Stimulated activated naive CD8-positive, alpha-beta T cell treated with anti-CD3 and anti-CD28 coated beads, Interleukin-15, Interleukin-2, amounts not matched to agents 100 ng/mL and 50 ng/mL, for 24 hours (primary cell): ENCODE results near the gene NTRK2.

Experiments
- H3K27ac Mint-ChIP-seq: one replicate; pipeline ENCODE4 v1.8.0; 2021; ENCODE audit warnings: mild to moderate bottlenecking, mixed read lengths
- H3K27me3 Mint-ChIP-seq: one replicate; pipeline ENCODE4 v1.8.0; 2021; ENCODE audit warnings: mixed read lengths
- H3K36me3 Mint-ChIP-seq: one replicate; pipeline ENCODE4 v1.8.0; 2021; ENCODE audit warnings: low read depth, mixed read lengths
- H3K4me1 Mint-ChIP-seq: one replicate; pipeline ENCODE4 v1.8.0; 2021; ENCODE audit warnings: low read depth, mixed read lengths
- H3K4me3 Mint-ChIP-seq: one replicate; pipeline ENCODE4 v1.8.0; 2021; ENCODE audit warnings: mild to moderate bottlenecking, mixed read lengths
- H3K9me3 Mint-ChIP-seq: one replicate; pipeline ENCODE4 v1.8.0; 2021; ENCODE audit warnings: mixed read lengths

Gene NTRK2

GRCh38 chr9:84738353-84738752 lies 68.8 kb downstream of the NTRK2 start:
- Mint-ChIP-seq H3K27me3 (no peaks in the 10 kb centered on the region), H3K4me3 (no peak overlapping the region), H3K27ac (no peak overlapping the region), H3K4me1 (no peaks in the 10 kb centered on the region), H3K36me3 (no peaks in the 10 kb centered on the region), H3K9me3 (no peaks in the 10 kb centered on the region)

- Mint-ChIP-seq H3K27ac (no peak overlapping the region), H3K9me3 (no peaks in the 10 kb centered on the region), H3K36me3 (no peaks in the 10 kb centered on the region), H3K4me3 (no peak overlapping the region), H3K27me3 (no peaks in the 10 kb centered on the region), H3K4me1 (no peaks in the 10 kb centered on the region)
These were observed 72.7 kb downstream of the NTRK2 start for GRCh38 chr9:84742261-84742660.

- no peaks in the 10 kb centered on the region for H3K36me3 Mint-ChIP-seq
- no peaks in the 10 kb centered on the region for H3K9me3 Mint-ChIP-seq
- H3K27me3 Mint-ChIP-seq, result no peaks in the 10 kb centered on the region
- no peak overlapping the region for H3K27ac Mint-ChIP-seq
- H3K4me1 Mint-ChIP-seq, result no peaks in the 10 kb centered on the region
- H3K4me3 Mint-ChIP-seq, result no peak overlapping the region
These were observed 74.7 kb downstream of the NTRK2 start for GRCh38 chr9:84744195-84744594.

GRCh38 chr9:84744726-84745125 lies 75.2 kb downstream of the NTRK2 start:
- no peaks in the 10 kb centered on the region for H3K4me1 Mint-ChIP-seq
- H3K4me3 Mint-ChIP-seq, result no peak overlapping the region
- no peaks in the 10 kb centered on the region for H3K36me3 Mint-ChIP-seq
- H3K27ac Mint-ChIP-seq, result no peak overlapping the region
- H3K27me3 Mint-ChIP-seq, result no peaks in the 10 kb centered on the region
- H3K9me3 Mint-ChIP-seq, result no peaks in the 10 kb centered on the region

- Mint-ChIP-seq H3K36me3 (no peaks in the 10 kb centered on the region), H3K9me3 (no peaks in the 10 kb centered on the region), H3K4me1 (no peaks in the 10 kb centered on the region), H3K4me3 (no peak overlapping the region), H3K27ac (no peak overlapping the region), H3K27me3 (no peaks in the 10 kb centered on the region)
These were observed 78.6 kb downstream of the NTRK2 start for GRCh38 chr9:84748112-84748511.

- H3K4me1 Mint-ChIP-seq, result peaks cover 3% of the 10 kb centered on the region
- no peaks in the 10 kb centered on the region for H3K27me3 Mint-ChIP-seq
- no peak overlapping the region for H3K4me3 Mint-ChIP-seq
- H3K9me3 Mint-ChIP-seq, result no peaks in the 10 kb centered on the region
- H3K36me3 Mint-ChIP-seq, result no peaks in the 10 kb centered on the region
- no peak overlapping the region for H3K27ac Mint-ChIP-seq
These were observed 80.8 kb downstream of the NTRK2 start for GRCh38 chr9:84750152-84750865.

- Mint-ChIP-seq H3K36me3 (no peaks in the 10 kb centered on the region), H3K9me3 (no peaks in the 10 kb centered on the region), H3K27ac (no peak overlapping the region), H3K4me3 (no peak overlapping the region), H3K4me1 (peaks cover 3% of the 10 kb centered on the region), H3K27me3 (no peaks in the 10 kb centered on the region)
These were observed 82.4 kb downstream of the NTRK2 start for GRCh38 chr9:84751921-84752320.

GRCh38 chr9:84754461-84754860 lies 84.9 kb downstream of the NTRK2 start:
- H3K4me3 Mint-ChIP-seq, result no peak overlapping the region
- no peak overlapping the region for H3K27ac Mint-ChIP-seq
- H3K4me1 Mint-ChIP-seq, result peaks cover 11% of the 10 kb centered on the region
- H3K36me3 Mint-ChIP-seq, result no peaks in the 10 kb centered on the region
- H3K27me3 Mint-ChIP-seq, result no peaks in the 10 kb centered on the region
- H3K9me3 Mint-ChIP-seq, result no peaks in the 10 kb centered on the region

- Mint-ChIP-seq H3K27ac (no peak overlapping the region), H3K9me3 (no peaks in the 10 kb centered on the region), H3K4me3 (no peak overlapping the region), H3K4me1 (peaks cover 15% of the 10 kb centered on the region), H3K36me3 (no peaks in the 10 kb centered on the region), H3K27me3 (no peaks in the 10 kb centered on the region)
These were observed 85.4 kb downstream of the NTRK2 start for GRCh38 chr9:84754881-84755280.

GRCh38 chr9:84755380-84755779 lies 85.9 kb downstream of the NTRK2 start:
- no peak overlapping the region for H3K27ac Mint-ChIP-seq
- no peaks in the 10 kb centered on the region for H3K27me3 Mint-ChIP-seq
- H3K9me3 Mint-ChIP-seq, result no peaks in the 10 kb centered on the region
- no peak overlapping the region for H3K4me3 Mint-ChIP-seq
- H3K36me3 Mint-ChIP-seq, result no peaks in the 10 kb centered on the region
- H3K4me1 Mint-ChIP-seq, result peaks cover 15% of the 10 kb centered on the region

- no peaks in the 10 kb centered on the region for H3K36me3 Mint-ChIP-seq
- H3K4me3 Mint-ChIP-seq, result no peak overlapping the region
- H3K27me3 Mint-ChIP-seq, result peaks cover 3% of the 10 kb centered on the region
- H3K9me3 Mint-ChIP-seq, result no peaks in the 10 kb centered on the region
- H3K27ac Mint-ChIP-seq, result no peak overlapping the region
- peaks cover 18% of the 10 kb centered on the region for H3K4me1 Mint-ChIP-seq
These were observed 86.6 kb downstream of the NTRK2 start for GRCh38 chr9:84756171-84756570.

- peaks cover 3% of the 10 kb centered on the region for H3K27me3 Mint-ChIP-seq
- H3K9me3 Mint-ChIP-seq, result no peaks in the 10 kb centered on the region
- H3K4me3 Mint-ChIP-seq, result no peak overlapping the region
- no peak overlapping the region for H3K27ac Mint-ChIP-seq
- no peaks in the 10 kb centered on the region for H3K36me3 Mint-ChIP-seq
- peaks cover 18% of the 10 kb centered on the region for H3K4me1 Mint-ChIP-seq
These were observed 87.2 kb downstream of the NTRK2 start for GRCh38 chr9:84756731-84757130.

GRCh38 chr9:84758817-84759216 lies 89.3 kb downstream of the NTRK2 start:
- Mint-ChIP-seq H3K36me3 (no peaks in the 10 kb centered on the region), H3K9me3 (no peaks in the 10 kb centered on the region), H3K27ac (peak overlapping the region; percentile 33), H3K4me3 (no peak overlapping the region), H3K27me3 (peaks cover 12% of the 10 kb centered on the region), H3K4me1 (peaks cover 18% of the 10 kb centered on the region)

- Mint-ChIP-seq H3K9me3 (no peaks in the 10 kb centered on the region), H3K27me3 (peaks cover 12% of the 10 kb centered on the region), H3K4me3 (no peak overlapping the region), H3K27ac (peak overlapping the region; percentile 61), H3K4me1 (peaks cover 18% of the 10 kb centered on the region), H3K36me3 (no peaks in the 10 kb centered on the region)
These were observed 89.8 kb downstream of the NTRK2 start for GRCh38 chr9:84759300-84759750.

GRCh38 chr9:84759804-84760203 lies 90.3 kb downstream of the NTRK2 start:
- peak overlapping the region; percentile 61 for H3K27ac Mint-ChIP-seq

GRCh38 chr9:84761137-84761808 lies 91.7 kb downstream of the NTRK2 start:
- H3K9me3 Mint-ChIP-seq, result no peaks in the 10 kb centered on the region
- H3K4me3 Mint-ChIP-seq, result no peak overlapping the region
- peaks cover 12% of the 10 kb centered on the region for H3K27me3 Mint-ChIP-seq
- H3K27ac Mint-ChIP-seq, result no peak overlapping the region
- H3K36me3 Mint-ChIP-seq, result no peaks in the 10 kb centered on the region
- peaks cover 15% of the 10 kb centered on the region for H3K4me1 Mint-ChIP-seq

More at GRCh38 chr9:84759804-84760203, 90.3 kb downstream of the NTRK2 start:
- H3K4me1 Mint-ChIP-seq, result peaks cover 18% of the 10 kb centered on the region
- no peak overlapping the region for H3K4me3 Mint-ChIP-seq
- H3K9me3 Mint-ChIP-seq, result no peaks in the 10 kb centered on the region
- H3K27me3 Mint-ChIP-seq, result peaks cover 12% of the 10 kb centered on the region
- H3K36me3 Mint-ChIP-seq, result no peaks in the 10 kb centered on the region
